Glutamatergic neuron (in vitro differentiated cells): ENCODE results near the gene DOC2A. TPM values are rescaled to one million over a fixed set of nuclear protein-coding genes. Genes with fewer than 3 reads are reported as not detected.
A peak's percentile ranks its signal among the peaks of the same experiment; 100 is the strongest.

ENCODE experiments used
- DNase-seq: peaks from one replicate; pipeline ENCODE4 v3.0.0; 2022
- H3K27ac Mint-ChIP-seq: one replicate; pipeline ENCODE4 v1.8.0; 2020; ENCODE audit warnings: mild to moderate bottlenecking, mixed read lengths, inconsistent platforms; ENCODE audit not compliant: unreplicated experiment
- H3K27me3 Mint-ChIP-seq: one replicate; pipeline ENCODE4 v1.8.0; 2020; ENCODE audit warnings: mild to moderate bottlenecking, moderate library complexity, mixed read lengths, inconsistent platforms; ENCODE audit not compliant: unreplicated experiment
- H3K36me3 Mint-ChIP-seq: one replicate; pipeline ENCODE4 v1.8.0; 2020; ENCODE audit warnings: mild to moderate bottlenecking, mixed read lengths, inconsistent platforms; ENCODE audit not compliant: unreplicated experiment
- H3K4me1 Mint-ChIP-seq: one replicate; pipeline ENCODE4 v1.8.0; 2020; ENCODE audit warnings: mild to moderate bottlenecking, low read depth, mixed read lengths, inconsistent platforms; ENCODE audit not compliant: unreplicated experiment
- H3K4me3 Mint-ChIP-seq: one replicate; pipeline ENCODE4 v1.8.0; 2020; ENCODE audit warnings: mild to moderate bottlenecking, mixed read lengths, inconsistent platforms; ENCODE audit not compliant: unreplicated experiment
- H3K9me3 Mint-ChIP-seq: one replicate; pipeline ENCODE4 v1.8.0; 2020; ENCODE audit warnings: mild to moderate bottlenecking, moderate library complexity, mixed read lengths, inconsistent platforms; ENCODE audit not compliant: unreplicated experiment
- CTCF ChIP-seq: fragments of 200-600 bp; sonication (generic); IDR thresholded peaks from one replicate; pipeline ENCODE4 v1.5.0; 2021; ENCODE audit not compliant: partially characterized antibody, unreplicated experiment
- long read RNA-seq: library from polyadenylated mRNA; unstranded; transcript quantifications from one replicate; pipeline ENCODE4 v2.0.0, GENCODE V29; 2020; ENCODE audit not compliant: unreplicated experiment
- total RNA-seq: library from RNA; stranded (reverse); fragmentation: NEBNext Ultra II Directional; extraction: Animal tissue kit (Norgen Biotek cat#: 25700); gene quantifications from one replicate; pipeline ENCODE4 v1.2.1, GENCODE V29; 2021; ENCODE audit not compliant: unreplicated experiment

The DOC2A gene
- total RNA-seq: 4.2 TPM
- long read RNA-seq, partial matches to known transcripts: 1 of 1 reads
- long read RNA-seq, other reads (novel, unspliced or antisense): 0 of 1 reads

GRCh38 chr16:30010844-30011713 lies at the start of gene DOC2A:
TSS of gene DOC2A (minus strand) at chr16:30011027. CDS start at chr16:30010222, 805 bp downstream.
- peak; percentile 72 for DNase-seq
- Mint-ChIP-seq H3K9me3 (peaks cover 5% of the 10 kb centered on the region), H3K36me3 (no peaks in the 10 kb centered on the region), H3K27me3 (peaks cover 10% of the 10 kb centered on the region), H3K4me1 (peaks cover 4% of the 10 kb centered on the region), H3K27ac (no peak within 1 kb of the TSS), H3K4me3 (peak within 1 kb of the TSS; percentile 91)
- no peak for TF ChIP-seq CTCF

GRCh38 chr16:30060346-30060745 lies 49.5 kb upstream of the DOC2A start:
- H3K36me3 Mint-ChIP-seq: no peaks in the 10 kb centered on the region
- peak overlapping the region; percentile 82 for H3K4me3 Mint-ChIP-seq
- TF ChIP-seq CTCF: no peak
- peaks cover 6% of the 10 kb centered on the region for H3K9me3 Mint-ChIP-seq
- no peak for DNase-seq
- H3K27me3 Mint-ChIP-seq: peaks cover 12% of the 10 kb centered on the region
- H3K27ac Mint-ChIP-seq: peak overlapping the region; percentile 97
- peaks cover 12% of the 10 kb centered on the region for H3K4me1 Mint-ChIP-seq

DNA sequence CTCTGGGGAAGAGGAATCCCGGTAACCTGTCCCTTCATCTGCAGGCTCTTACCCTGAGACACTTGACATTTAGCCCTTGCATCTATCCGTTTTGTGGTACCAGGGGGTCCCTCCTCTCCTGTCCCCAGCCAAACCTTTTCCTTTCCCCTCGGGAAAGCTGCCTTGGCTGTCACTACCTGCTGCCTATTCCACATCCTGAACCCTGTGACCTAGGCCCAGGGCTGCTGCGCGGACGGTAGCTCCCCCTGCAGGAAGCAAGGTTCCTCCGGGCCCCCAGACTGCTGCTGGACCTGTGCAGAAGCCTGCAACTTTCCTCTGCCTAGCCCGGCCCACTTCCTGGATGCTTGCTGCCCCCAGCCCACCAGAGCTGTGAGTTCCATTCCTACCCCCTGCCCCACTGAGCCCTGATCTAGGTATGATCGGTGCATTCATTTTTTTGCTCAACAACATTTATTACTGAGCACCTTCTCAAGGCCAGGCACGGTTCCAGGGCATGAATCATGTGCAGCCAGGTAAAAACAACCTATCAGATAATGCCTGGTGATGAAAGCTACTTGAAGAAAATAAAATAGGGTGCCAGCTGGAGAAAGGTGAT lies 44.2 kb upstream of the DOC2A start:
- Mint-ChIP-seq H3K4me3 (no peak overlapping the region), H3K27me3 (peaks cover 9% of the 10 kb centered on the region), H3K4me1 (peaks cover 2% of the 10 kb centered on the region), H3K9me3 (peaks cover 5% of the 10 kb centered on the region), H3K27ac (no peak overlapping the region), H3K36me3 (no peaks in the 10 kb centered on the region)
- DNase-seq: peak; percentile 79
- TF ChIP-seq CTCF: peak; percentile 43

DNA sequence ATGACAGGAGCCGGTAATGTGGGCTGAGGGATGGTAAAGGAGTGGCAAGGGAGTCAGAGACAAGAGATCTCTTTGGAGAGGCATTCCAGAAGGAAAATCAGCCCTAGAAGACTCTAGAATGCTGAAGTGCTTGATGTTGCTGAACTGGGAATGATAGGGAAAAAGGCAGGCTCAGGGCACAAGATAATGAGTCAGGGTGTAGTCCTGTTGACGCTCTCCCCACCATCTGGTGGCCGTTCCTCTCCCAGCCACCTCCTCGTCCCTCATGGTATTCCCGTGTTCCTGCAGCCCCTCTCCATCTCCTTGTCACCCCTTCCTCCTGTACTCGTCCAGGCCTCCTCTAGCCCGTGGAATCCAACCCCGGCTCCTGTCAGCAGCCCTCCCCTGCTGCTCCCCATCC lies 43.6 kb upstream of the DOC2A start:
- peaks cover 5% of the 10 kb centered on the region for H3K9me3 Mint-ChIP-seq
- no peaks in the 10 kb centered on the region for H3K36me3 Mint-ChIP-seq
- TF ChIP-seq CTCF: no peak
- no peak overlapping the region for H3K27ac Mint-ChIP-seq
- H3K27me3 Mint-ChIP-seq: peaks cover 12% of the 10 kb centered on the region
- peak overlapping the region; percentile 64 for H3K4me3 Mint-ChIP-seq
- DNase-seq: no peak
- H3K4me1 Mint-ChIP-seq: peaks cover 2% of the 10 kb centered on the region
